Neural crest cell (in vitro differentiated cells): Measurements from ENCODE around the gene PAPSS1. TPM values are rescaled to one million over a fixed set of nuclear protein-coding genes. Genes with fewer than 3 reads are reported as not detected.

ENCODE experiments used
- DNase-seq: peaks from one replicate; pipeline ENCODE4 v3.0.0; 2021; ENCODE audit warnings: low read depth, mixed read lengths, low spot score
- H3K27ac Mint-ChIP-seq: one replicate; pipeline ENCODE4 v1.8.0; 2021; ENCODE audit warnings: mild to moderate bottlenecking, mixed read lengths; ENCODE audit not compliant: unreplicated experiment
- H3K27me3 Mint-ChIP-seq: 2 replicates; pipeline ENCODE4 v1.8.0; 2021; ENCODE audit warnings: low read depth, mild to moderate bottlenecking, mixed read lengths
- H3K36me3 Mint-ChIP-seq: 2 replicates; pipeline ENCODE4 v1.8.0; 2021; ENCODE audit warnings: low read depth, mild to moderate bottlenecking, mixed read lengths
- H3K4me1 Mint-ChIP-seq: 2 replicates; pipeline ENCODE4 v1.8.0; 2021; ENCODE audit warnings: mixed read lengths
- H3K4me3 Mint-ChIP-seq: one replicate; pipeline ENCODE4 v1.8.0; 2021; ENCODE audit warnings: mild to moderate bottlenecking, mixed read lengths
- H3K9me3 Mint-ChIP-seq: 2 replicates; pipeline ENCODE4 v1.8.0; 2021; ENCODE audit warnings: mixed read lengths
- CTCF ChIP-seq: fragments of 200-600 bp; sonication (generic); conservative IDR thresholded peaks from 2 replicates; pipeline ENCODE4 v1.5.0; 2021; ENCODE audit warnings: antibody characterized with exemption, mild to moderate bottlenecking
- total RNA-seq: library from RNA; stranded (reverse); gene quantifications from 2 replicates; pipeline ENCODE4 v1.2.1, GENCODE V29; 2021

PAPSS1 gene
- total RNA-seq, 1 donor from 2014 or later: 78.6 TPM

- Mint-ChIP-seq H3K4me1 (no peaks in the 10 kb centered on the region), H3K36me3 (no peaks in the 10 kb centered on the region), H3K27ac (no peak overlapping the region), H3K4me3 (no peak overlapping the region), H3K27me3 (peaks cover 4% of the 10 kb centered on the region), H3K9me3 (peaks cover 3% of the 10 kb centered on the region)
- no peak for TF ChIP-seq CTCF
- DNase-seq: no peak
Measured at GRCh38 chr4:107742791-107743190, 22.8 kb upstream of the PAPSS1 start.

- no peak overlapping the region for H3K4me3 Mint-ChIP-seq
- H3K4me1 Mint-ChIP-seq: no peaks in the 10 kb centered on the region
- H3K27ac Mint-ChIP-seq: no peak overlapping the region
- peaks cover 3% of the 10 kb centered on the region for H3K9me3 Mint-ChIP-seq
- TF ChIP-seq CTCF: no peak
- H3K27me3 Mint-ChIP-seq: peaks cover 4% of the 10 kb centered on the region
- H3K36me3 Mint-ChIP-seq: no peaks in the 10 kb centered on the region
- DNase-seq: no peak
Measured at GRCh38 chr4:107742196-107742595, 22.2 kb upstream of the PAPSS1 start.

GRCh38 chr4:107740950-107741701, 21.1 kb upstream of the PAPSS1 start:
- Mint-ChIP-seq H3K27me3 (no peaks in the 10 kb centered on the region), H3K27ac (no peak overlapping the region)

GRCh38 chr4:107740381-107740780, 20.3 kb upstream of the PAPSS1 start:
- Mint-ChIP-seq H3K9me3 (peaks cover 3% of the 10 kb centered on the region), H3K36me3 (no peaks in the 10 kb centered on the region), H3K4me1 (no peaks in the 10 kb centered on the region), H3K4me3 (no peak overlapping the region), H3K27me3 (no peaks in the 10 kb centered on the region), H3K27ac (no peak overlapping the region)
- peak; percentile 53 for TF ChIP-seq CTCF
- DNase-seq: no peak

More at GRCh38 chr4:107740950-107741701, 21.1 kb upstream of the PAPSS1 start:
- no peak for DNase-seq
- no peak for TF ChIP-seq CTCF
- Mint-ChIP-seq H3K4me3 (no peak overlapping the region), H3K9me3 (peaks cover 3% of the 10 kb centered on the region), H3K36me3 (no peaks in the 10 kb centered on the region), H3K4me1 (no peaks in the 10 kb centered on the region)

- H3K9me3 Mint-ChIP-seq: peaks cover 3% of the 10 kb centered on the region
- no peak for DNase-seq
- H3K27me3 Mint-ChIP-seq: no peaks in the 10 kb centered on the region
- H3K4me1 Mint-ChIP-seq: no peaks in the 10 kb centered on the region
- no peak for TF ChIP-seq CTCF
- no peak overlapping the region for H3K27ac Mint-ChIP-seq
- no peaks in the 10 kb centered on the region for H3K36me3 Mint-ChIP-seq
- no peak overlapping the region for H3K4me3 Mint-ChIP-seq
Measured at GRCh38 chr4:107737450-107737849, 17.4 kb upstream of the PAPSS1 start.
